ENCODE data around the gene MRPL40.

The MRPL40 gene

DNA sequence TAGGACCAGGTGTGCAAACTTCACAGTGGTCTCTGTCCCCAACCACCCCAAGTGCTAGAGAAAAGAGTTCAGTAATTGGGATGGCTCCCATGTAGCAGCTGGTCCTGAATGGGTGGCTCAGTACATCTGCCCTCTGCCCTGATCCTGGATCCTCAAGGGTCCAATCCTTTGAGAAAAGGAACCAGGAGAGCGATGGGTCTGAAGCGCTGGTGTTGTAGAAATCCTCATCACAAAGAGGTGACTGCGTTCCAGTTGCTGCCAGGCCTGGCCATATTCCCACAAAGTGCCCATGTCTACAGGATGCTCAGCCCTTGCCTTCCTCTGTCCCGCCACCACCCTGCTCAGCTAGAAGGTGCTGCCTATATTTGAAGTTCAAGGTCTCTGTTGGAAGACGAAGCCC, 21.4 kb downstream of the MRPL40 start:
- Histone ChIP-seq H3K27me3 (ENCODE audit: control insufficient read depth, insufficient read depth, low read length) (no peaks in the 10 kb centered on the region), H3K4me1 (ENCODE audit: control insufficient read depth, insufficient read depth, low read length) (no peaks in the 10 kb centered on the region), H3K36me3 (ENCODE audit: control insufficient read depth, insufficient read depth, low read length) (peaks cover 90% of the 10 kb centered on the region), H3K9ac (ENCODE audit: low read length) (no peak overlapping the region), H3K4me3 (ENCODE audit: low read depth, low read length) (no peak overlapping the region), H3K27ac (ENCODE audit: low read depth, low read length) (no peak overlapping the region), H3K9me3 (ENCODE audit: control insufficient read depth, insufficient read depth, low read depth, low read length) (no peaks in the 10 kb centered on the region)

DNA sequence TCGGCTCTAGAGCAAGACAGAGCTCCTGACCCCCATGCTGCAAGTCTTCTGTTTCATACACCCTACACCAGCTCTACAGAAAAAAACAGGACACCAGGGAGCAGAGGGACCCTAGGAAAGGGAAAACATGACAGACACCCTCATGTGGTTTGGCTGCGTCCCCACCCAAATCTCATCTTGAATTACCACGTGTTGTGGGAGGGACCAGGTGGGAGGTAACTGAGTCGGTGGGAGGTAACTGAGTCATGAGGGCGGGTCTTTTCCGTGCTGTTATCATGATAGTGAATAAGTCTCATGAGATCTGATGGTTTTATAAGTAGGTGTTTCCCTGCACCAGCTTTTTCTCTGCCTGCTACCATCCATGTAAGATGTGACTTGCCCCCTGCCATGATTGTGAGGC, 21.8 kb downstream of the MRPL40 start:
- Histone ChIP-seq H3K4me1 (ENCODE audit: control insufficient read depth, insufficient read depth, low read length) (no peaks in the 10 kb centered on the region), H3K27me3 (ENCODE audit: control insufficient read depth, insufficient read depth, low read length) (no peaks in the 10 kb centered on the region), H3K36me3 (ENCODE audit: control insufficient read depth, insufficient read depth, low read length) (peaks cover 93% of the 10 kb centered on the region)

GRCh38 chr22:19455033-19455432, 22.7 kb downstream of the MRPL40 start:
- Histone ChIP-seq H3K4me1 (ENCODE audit: control insufficient read depth, insufficient read depth, low read length) (no peaks in the 10 kb centered on the region), H3K27ac (ENCODE audit: low read depth, low read length) (no peak overlapping the region), H3K9me3 (ENCODE audit: control insufficient read depth, insufficient read depth, low read depth, low read length) (no peaks in the 10 kb centered on the region), H3K9ac (ENCODE audit: low read length) (no peak overlapping the region), H3K36me3 (ENCODE audit: control insufficient read depth, insufficient read depth, low read length) (peaks cover 90% of the 10 kb centered on the region), H3K27me3 (ENCODE audit: control insufficient read depth, insufficient read depth, low read length) (no peaks in the 10 kb centered on the region), H3K4me3 (ENCODE audit: low read depth, low read length) (no peak overlapping the region)

More for the DNA sequence above, 21.8 kb downstream of the MRPL40 start:
- no peak overlapping the region for H3K27ac ChIP-seq (ENCODE audit: low read depth, low read length)
- no peaks in the 10 kb centered on the region for H3K9me3 ChIP-seq (ENCODE audit: control insufficient read depth, insufficient read depth, low read depth, low read length)
- no peak overlapping the region for H3K9ac ChIP-seq (ENCODE audit: low read length)
- H3K4me3 ChIP-seq (ENCODE audit: low read depth, low read length) = no peak overlapping the region

- Histone ChIP-seq H3K4me1 (ENCODE audit: control insufficient read depth, insufficient read depth, low read length) (no peaks in the 10 kb centered on the region), H3K9ac (ENCODE audit: low read length) (no peak overlapping the region), H3K36me3 (ENCODE audit: control insufficient read depth, insufficient read depth, low read length) (peaks cover 90% of the 10 kb centered on the region), H3K27ac (ENCODE audit: low read depth, low read length) (no peak overlapping the region), H3K27me3 (ENCODE audit: control insufficient read depth, insufficient read depth, low read length) (no peaks in the 10 kb centered on the region), H3K9me3 (ENCODE audit: control insufficient read depth, insufficient read depth, low read depth, low read length) (no peaks in the 10 kb centered on the region), H3K4me3 (ENCODE audit: low read depth, low read length) (no peak overlapping the region)
Observed at GRCh38 chr22:19455585-19456370, 23.4 kb downstream of the MRPL40 start.

- Histone ChIP-seq H3K4me1 (ENCODE audit: control insufficient read depth, insufficient read depth, low read length) (no peaks in the 10 kb centered on the region), H3K36me3 (ENCODE audit: control insufficient read depth, insufficient read depth, low read length) (peaks cover 90% of the 10 kb centered on the region), H3K4me3 (ENCODE audit: low read depth, low read length) (no peak overlapping the region), H3K27me3 (ENCODE audit: control insufficient read depth, insufficient read depth, low read length) (no peaks in the 10 kb centered on the region), H3K9ac (ENCODE audit: low read length) (no peak overlapping the region), H3K27ac (ENCODE audit: low read depth, low read length) (no peak overlapping the region), H3K9me3 (ENCODE audit: control insufficient read depth, insufficient read depth, low read depth, low read length) (no peaks in the 10 kb centered on the region)
Observed at GRCh38 chr22:19456541-19456940, 24.2 kb downstream of the MRPL40 start.

- no peak overlapping the region for H3K4me3 ChIP-seq (ENCODE audit: low read depth, low read length)
- H3K27ac ChIP-seq (ENCODE audit: low read depth, low read length) = no peak overlapping the region
- H3K9ac ChIP-seq (ENCODE audit: low read length) = no peak overlapping the region
- H3K36me3 ChIP-seq (ENCODE audit: control insufficient read depth, insufficient read depth, low read length) = peaks cover 84% of the 10 kb centered on the region
- no peaks in the 10 kb centered on the region for H3K27me3 ChIP-seq (ENCODE audit: control insufficient read depth, insufficient read depth, low read length)
- no peaks in the 10 kb centered on the region for H3K9me3 ChIP-seq (ENCODE audit: control insufficient read depth, insufficient read depth, low read depth, low read length)
- H3K4me1 ChIP-seq (ENCODE audit: control insufficient read depth, insufficient read depth, low read length) = no peaks in the 10 kb centered on the region
Observed at GRCh38 chr22:19457828-19458428, 25.6 kb downstream of the MRPL40 start.

DNA sequence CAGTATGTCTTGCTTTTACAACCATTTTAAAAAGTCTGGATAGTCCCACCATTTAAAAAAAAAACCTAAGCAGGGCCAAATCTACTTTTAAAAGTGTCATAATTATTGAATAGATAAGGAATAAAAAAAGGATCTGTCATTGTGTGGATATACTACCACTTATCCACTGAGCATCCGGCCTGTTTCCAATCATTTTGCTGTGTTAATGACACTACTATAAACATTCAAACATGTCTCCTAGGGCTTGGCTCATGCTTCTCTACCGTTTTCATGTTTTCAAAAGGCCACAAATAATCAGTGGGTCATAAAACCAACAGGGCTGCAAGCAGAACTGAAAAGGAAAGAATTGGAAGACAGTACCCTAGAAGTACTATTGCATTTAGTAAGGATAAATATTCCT, 27.7 kb downstream of the MRPL40 start:
- Histone ChIP-seq H3K4me1 (ENCODE audit: control insufficient read depth, insufficient read depth, low read length) (no peaks in the 10 kb centered on the region), H3K4me3 (ENCODE audit: low read depth, low read length) (no peak overlapping the region), H3K36me3 (ENCODE audit: control insufficient read depth, insufficient read depth, low read length) (peaks cover 83% of the 10 kb centered on the region)

GRCh38 chr22:19461506-19461905, 29.2 kb downstream of the MRPL40 start:
- peaks cover 83% of the 10 kb centered on the region for H3K36me3 ChIP-seq (ENCODE audit: control insufficient read depth, insufficient read depth, low read length)
- H3K4me3 ChIP-seq (ENCODE audit: low read depth, low read length) = no peak overlapping the region
- H3K9ac ChIP-seq (ENCODE audit: low read length) = no peak overlapping the region

More for the DNA sequence above, 27.7 kb downstream of the MRPL40 start:
- Histone ChIP-seq H3K9me3 (ENCODE audit: control insufficient read depth, insufficient read depth, low read depth, low read length) (no peaks in the 10 kb centered on the region), H3K27ac (ENCODE audit: low read depth, low read length) (no peak overlapping the region), H3K9ac (ENCODE audit: low read length) (no peak overlapping the region), H3K27me3 (ENCODE audit: control insufficient read depth, insufficient read depth, low read length) (no peaks in the 10 kb centered on the region)

DNA sequence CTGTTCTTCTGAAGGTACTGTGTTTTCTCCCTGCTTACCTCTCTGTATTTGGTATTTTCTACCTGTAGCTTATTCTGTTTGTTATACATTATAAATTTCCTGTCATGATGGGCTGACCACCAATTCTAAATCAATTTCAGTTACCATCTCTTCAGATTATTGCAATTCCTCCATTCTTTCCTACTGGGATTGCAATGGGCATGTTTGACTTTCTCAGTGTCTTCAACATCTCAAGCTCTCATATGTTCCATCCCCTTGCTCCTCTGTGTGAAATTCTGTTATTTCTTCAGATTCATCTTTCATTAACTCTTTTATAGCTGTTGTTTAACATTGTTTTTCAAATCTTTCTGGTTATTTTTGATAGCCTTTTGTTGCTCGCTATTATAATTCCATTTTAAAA, 30.7 kb downstream of the MRPL40 start:
- H3K27me3 ChIP-seq (ENCODE audit: control insufficient read depth, insufficient read depth, low read length) = no peaks in the 10 kb centered on the region
- no peaks in the 10 kb centered on the region for H3K4me1 ChIP-seq (ENCODE audit: control insufficient read depth, insufficient read depth, low read length)
- H3K4me3 ChIP-seq (ENCODE audit: low read depth, low read length) = no peak overlapping the region
- no peak overlapping the region for H3K27ac ChIP-seq (ENCODE audit: low read depth, low read length)
- no peak overlapping the region for H3K9ac ChIP-seq (ENCODE audit: low read length)
- peaks cover 83% of the 10 kb centered on the region for H3K36me3 ChIP-seq (ENCODE audit: control insufficient read depth, insufficient read depth, low read length)
- H3K9me3 ChIP-seq (ENCODE audit: control insufficient read depth, insufficient read depth, low read depth, low read length) = no peaks in the 10 kb centered on the region

More at GRCh38 chr22:19461506-19461905, 29.2 kb downstream of the MRPL40 start:
- Histone ChIP-seq H3K27ac (ENCODE audit: low read depth, low read length) (no peak overlapping the region), H3K4me1 (ENCODE audit: control insufficient read depth, insufficient read depth, low read length) (no peaks in the 10 kb centered on the region), H3K27me3 (ENCODE audit: control insufficient read depth, insufficient read depth, low read length) (no peaks in the 10 kb centered on the region), H3K9me3 (ENCODE audit: control insufficient read depth, insufficient read depth, low read depth, low read length) (no peaks in the 10 kb centered on the region)

- H3K27me3 ChIP-seq (ENCODE audit: control insufficient read depth, insufficient read depth, low read length) = no peaks in the 10 kb centered on the region
- H3K4me3 ChIP-seq (ENCODE audit: low read depth, low read length) = no peak overlapping the region
- H3K9ac ChIP-seq (ENCODE audit: low read length) = no peak overlapping the region
- no peaks in the 10 kb centered on the region for H3K4me1 ChIP-seq (ENCODE audit: control insufficient read depth, insufficient read depth, low read length)
- peaks cover 85% of the 10 kb centered on the region for H3K36me3 ChIP-seq (ENCODE audit: control insufficient read depth, insufficient read depth, low read length)
- H3K9me3 ChIP-seq (ENCODE audit: control insufficient read depth, insufficient read depth, low read depth, low read length) = no peaks in the 10 kb centered on the region
- H3K27ac ChIP-seq (ENCODE audit: low read depth, low read length) = no peak overlapping the region
Observed at GRCh38 chr22:19463491-19464469, 31.4 kb downstream of the MRPL40 start.
